ENCODE results near the gene SMPDL3B. TPM values are rescaled to one million over a fixed set of nuclear protein-coding genes. Genes with fewer than 3 reads are reported as not detected.

Gene SMPDL3B
- total RNA-seq, 1 experiment from 2014 or later, result 51.3 TPM

DNA sequence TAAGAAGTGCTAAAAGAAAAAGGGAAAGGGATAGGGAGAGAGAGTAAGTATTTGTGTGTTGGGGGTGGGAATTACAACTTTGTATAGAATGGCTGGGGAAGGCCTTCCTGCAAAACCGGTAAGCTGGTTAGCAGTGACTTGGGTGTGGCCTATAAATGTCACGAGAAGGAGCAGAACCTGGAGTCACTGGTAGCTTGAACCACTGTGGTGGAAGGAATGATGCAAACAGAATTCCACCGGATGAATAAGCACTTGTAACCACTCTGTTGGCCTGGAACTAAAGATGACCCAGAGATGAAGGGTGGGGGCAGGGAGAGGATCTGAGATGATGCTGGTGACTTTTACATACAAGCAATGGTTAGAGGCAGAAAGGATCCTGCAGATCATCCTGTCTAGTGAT lies 33.9 kb downstream of the SMPDL3B start:
- peaks cover 9 to 49% (median 31%) of the 10 kb centered on the region in 3 experiments; a peak in 6 of 7 replicates for H3K36me3 Mint-ChIP-seq (ENCODE audit: insufficient read depth in 1 of 3, low read depth in 3 of 3)
- H2BK20ac ChIP-seq (ENCODE audit: low read depth, low read length, poor library complexity, severe bottlenecking), result no peak overlapping the region
- H3K9me3 Mint-ChIP-seq, result no peaks in the 10 kb centered on the region
- no peak overlapping the region for H4K8ac ChIP-seq (replicated peaks; ENCODE audit: insufficient read length, low read depth, low read length)
- no peak overlapping the region for H3K9ac ChIP-seq (ENCODE audit: extremely low read depth, insufficient read length, low read length)
- no peaks in the 10 kb centered on the region for H3K79me2 ChIP-seq (ENCODE audit: insufficient read depth, low read length)
- DNase-seq, result no peak
- no peak overlapping the region for H2BK12ac ChIP-seq (ENCODE audit: insufficient read length, low read depth, low read length)
- no peak overlapping the region for H2AK5ac ChIP-seq (ENCODE audit: insufficient read length, low read length)
- H2BK120ac ChIP-seq (ENCODE audit: low read depth, low read length, poor library complexity, severe bottlenecking), result no peak overlapping the region
- peak overlapping the region in 2 of 3 experiments; percentile 18; a peak in 4 of 7 replicates for H3K27ac Mint-ChIP-seq
- H3K18ac ChIP-seq (ENCODE audit: insufficient read length, low read depth, low read length), result no peak overlapping the region
- no peak overlapping the region for H2BK5ac ChIP-seq (ENCODE audit: insufficient read length, low read length)
- no peaks in the 10 kb centered on the region for H3K4me1 Mint-ChIP-seq
- no peaks in the 10 kb centered on the region for H3K79me1 ChIP-seq (ENCODE audit: insufficient read depth, low read depth, low read length, poor library complexity, severe bottlenecking)
- no peak for TF ChIP-seq CTCF (conservative IDR thresholded peaks at IDR 0.05)
- no peak overlapping the region for H2AFZ ChIP-seq (ENCODE audit: low read length)
- H3K27me3 ChIP-seq (ENCODE audit: insufficient read depth, low read length), result no peaks in the 10 kb centered on the region
- no peak overlapping the region for H3K4ac ChIP-seq (ENCODE audit: low read depth, low read length)
- no peaks in the 10 kb centered on the region for H4K20me1 ChIP-seq (ENCODE audit: control insufficient read depth, insufficient read depth, insufficient read length)
- H3T11ph ChIP-seq (ENCODE audit: low read length), result no peak overlapping the region
- no peaks in the 10 kb centered on the region for H3K23me2 ChIP-seq (ENCODE audit: insufficient read length, low read depth, low read length, poor library complexity, severe bottlenecking)
- H4K91ac ChIP-seq (ENCODE audit: insufficient read length, low read depth, low read length), result no peak overlapping the region
- H3K14ac ChIP-seq (ENCODE audit: insufficient read depth, low read length), result no peak overlapping the region
- no peak overlapping the region for H3K4me3 Mint-ChIP-seq
- H3K27me3 Mint-ChIP-seq (ENCODE audit: low read depth), result no peaks in the 10 kb centered on the region; the same call in 1 of the 2 replicates
- H3K9me3 ChIP-seq (ENCODE audit: control insufficient read depth, low read depth, low read length), result no peaks in the 10 kb centered on the region
- H3K56ac ChIP-seq (ENCODE audit: insufficient read length, low read depth, low read length), result no peak overlapping the region
- H3K27ac ChIP-seq (ENCODE audit: insufficient read length, low read depth, low read length), result no peak overlapping the region
- H3K4me2 ChIP-seq (ENCODE audit: insufficient read depth, insufficient read length, low read length), result no peak overlapping the region
- no peak overlapping the region for H2BK15ac ChIP-seq (ENCODE audit: low read depth, low read length)
- no CpG with 5 or more reads among the region's 3 CpGs for WGBS (ENCODE audit: extremely low coverage, insufficient read length, low lambda C conversion rate)
- H3K4me1 ChIP-seq (ENCODE audit: insufficient read depth, low read length), result no peaks in the 10 kb centered on the region
- no peak overlapping the region for H4K5ac ChIP-seq (ENCODE audit: insufficient read length, low read depth, low read length)
- no peak overlapping the region for H3K23ac ChIP-seq (ENCODE audit: insufficient read length, low read depth, low read length)
